HG02610 (cell line): ENCODE data around the gene PPM1D.

Source experiments
- ATAC-seq: cut with Tn5 transposase; IDR thresholded peaks from one replicate; pipeline ENCODE4 v1.9.1; 2021; ENCODE audit warnings: mild to moderate bottlenecking, moderate library complexity; ENCODE audit not compliant: unreplicated experiment

The PPM1D gene

GRCh38 chr17:60618080-60618479 is 18.1 kb downstream of the PPM1D start:
- no peak for ATAC-seq

GRCh38 chr17:60618854-60619526 is 19.0 kb downstream of the PPM1D start:
- no peak for ATAC-seq

- ATAC-seq, result no peak
Measured at GRCh38 chr17:60622961-60623360, 23.0 kb downstream of the PPM1D start.

- ATAC-seq, result no peak
Measured at GRCh38 chr17:60623415-60623814, 23.4 kb downstream of the PPM1D start.

GRCh38 chr17:60627124-60627523 is 27.1 kb downstream of the PPM1D start:
- ATAC-seq, result no peak

- ATAC-seq, result no peak
Measured at GRCh38 chr17:60628252-60628889, 28.4 kb downstream of the PPM1D start.

GRCh38 chr17:60629120-60629519 is 29.1 kb downstream of the PPM1D start:
- ATAC-seq, result no peak

- no peak for ATAC-seq
Measured at GRCh38 chr17:60630352-60630751, 30.4 kb downstream of the PPM1D start.

- no peak for ATAC-seq
Measured at GRCh38 chr17:60631119-60631518, 31.1 kb downstream of the PPM1D start.

- no peak for ATAC-seq
Measured at GRCh38 chr17:60637683-60638082, 37.7 kb downstream of the PPM1D start.

GRCh38 chr17:60639019-60639330 is 39.0 kb downstream of the PPM1D start:
- no peak for ATAC-seq

- ATAC-seq, result no peak
Measured at GRCh38 chr17:60640503-60640902, 40.5 kb downstream of the PPM1D start.

GRCh38 chr17:60641126-60641525 is 41.1 kb downstream of the PPM1D start:
- ATAC-seq, result no peak

- ATAC-seq, result no peak
Measured at GRCh38 chr17:60641810-60642220, 41.8 kb downstream of the PPM1D start.

- ATAC-seq, result no peak
Measured at GRCh38 chr17:60645918-60646523, 46.0 kb downstream of the PPM1D start.

- ATAC-seq, result no peak
Measured at GRCh38 chr17:60646701-60647100, 46.7 kb downstream of the PPM1D start.

GRCh38 chr17:60647705-60648104 is 47.7 kb downstream of the PPM1D start:
- ATAC-seq, result no peak

- ATAC-seq, result peak; percentile 93
Measured at GRCh38 chr17:60652454-60653247, 52.7 kb downstream of the PPM1D start.

GRCh38 chr17:60653569-60653968 is 53.6 kb downstream of the PPM1D start:
- no peak for ATAC-seq

- no peak for ATAC-seq
Measured at GRCh38 chr17:60656499-60656898, 56.5 kb downstream of the PPM1D start.

- ATAC-seq, result no peak
Measured at GRCh38 chr17:60659156-60659555, 59.2 kb downstream of the PPM1D start.

GRCh38 chr17:60661489-60661888 is 61.5 kb downstream of the PPM1D start:
- no peak for ATAC-seq
